NK-92 treated with Interleukin-12 subunit alpha and Interleukin-12 subunit beta, amount 100 ng/mL, for 24 hours (cell line): ENCODE results near the gene PTMS.
A peak's percentile ranks its signal among the peaks of the same experiment; 100 is the strongest.

ENCODE experiments used
- DNase-seq: peaks from one replicate; lab custom pipeline; 2025; lab: John Stamatoyannopoulos, UW

Gene PTMS

GRCh38 chr12:6752167-6752920 is 13.8 kb upstream of the PTMS start:
- DNase-seq = no peak

- peak; percentile 84 for DNase-seq
Observed at GRCh38 chr12:6752921-6753771, 13.0 kb upstream of the PTMS start, which contains the start of gene MLF2. TSS of gene MLF2 (minus strand) at chr12:6753141. CDS start at chr12:6752334, 807 bp downstream.

GRCh38 chr12:6753772-6754356 is 12.3 kb upstream of the PTMS start:
- no peak for DNase-seq

- no peak for DNase-seq
Observed at GRCh38 chr12:6754411-6754810, 11.8 kb upstream of the PTMS start.

- no peak for DNase-seq
Observed at GRCh38 chr12:6757028-6757690, 9.0 kb upstream of the PTMS start.

- DNase-seq = no peak
Observed at GRCh38 chr12:6758506-6759095, 7.6 kb upstream of the PTMS start.

- DNase-seq = no peak
Observed at GRCh38 chr12:6759741-6760140, 6.4 kb upstream of the PTMS start.

- no peak for DNase-seq
Observed at GRCh38 chr12:6763380-6763779, 2.8 kb upstream of the PTMS start.

GRCh38 chr12:6764011-6764828 is 1.9 kb upstream of the PTMS start:
- DNase-seq = no peak

GRCh38 chr12:6765048-6765633 is 1.0 kb upstream of the PTMS start:
- no peak for DNase-seq

GRCh38 chr12:6766651-6767349 is 637 bp downstream of the PTMS start:
- peak; percentile 33 for DNase-seq

- DNase-seq = no peak
Observed at GRCh38 chr12:6767353-6768319, 1.5 kb downstream of the PTMS start.

- DNase-seq = no peak
Observed at GRCh38 chr12:6768437-6768914, 2.3 kb downstream of the PTMS start.

GRCh38 chr12:6768990-6769389 is 2.8 kb downstream of the PTMS start:
- no peak for DNase-seq

- no peak for DNase-seq
Observed at GRCh38 chr12:6769666-6770065, 3.5 kb downstream of the PTMS start.

- no peak for DNase-seq
Observed at GRCh38 chr12:6770094-6770493, 3.9 kb downstream of the PTMS start.

GRCh38 chr12:6770600-6770999 is 4.4 kb downstream of the PTMS start:
- DNase-seq = no peak

GRCh38 chr12:6771091-6771495 is 4.9 kb downstream of the PTMS start:
- no peak for DNase-seq
